Measurements from ENCODE around the gene CCDC9B.
A peak's percentile ranks its signal among the peaks of the same experiment; 100 is the strongest.

CCDC9B gene

GRCh38 chr15:40377606-40378005, 36.9 kb upstream of the CCDC9B start:
- Histone ChIP-seq H3K4me1 (ENCODE audit: insufficient read depth, low read length) (peaks cover 11% of the 10 kb centered on the region), H3K4me3 (ENCODE audit: low read length) (no peak overlapping the region), H3K36me3 (ENCODE audit: insufficient read depth, low read length) (no peaks in the 10 kb centered on the region), H3K9me3 (ENCODE audit: insufficient read depth, low read depth, low read length) (no peaks in the 10 kb centered on the region), H3K27me3 (ENCODE audit: insufficient read depth, low read length) (no peaks in the 10 kb centered on the region), H3K27ac (ENCODE audit: low read depth, low read length) (no peak overlapping the region), H3K9ac (ENCODE audit: low read depth, low read length) (no peak overlapping the region)
- 90% methylated on average over 3 of the region's 3 CpGs for WGBS

- Histone ChIP-seq H3K27ac (ENCODE audit: low read depth, low read length) (no peak overlapping the region), H3K9me3 (ENCODE audit: insufficient read depth, low read depth, low read length) (no peaks in the 10 kb centered on the region), H3K9ac (ENCODE audit: low read depth, low read length) (no peak overlapping the region), H3K4me3 (ENCODE audit: low read length) (no peak overlapping the region), H3K36me3 (ENCODE audit: insufficient read depth, low read length) (no peaks in the 10 kb centered on the region), H3K27me3 (ENCODE audit: insufficient read depth, low read length) (peaks cover 24% of the 10 kb centered on the region), H3K4me1 (ENCODE audit: insufficient read depth, low read length) (peaks cover 11% of the 10 kb centered on the region)
- WGBS, result 50% methylated on average over 2 of the region's 2 CpGs
Measured at GRCh38 chr15:40372981-40373380, 32.2 kb upstream of the CCDC9B start.

- H3K4me1 ChIP-seq (ENCODE audit: insufficient read depth, low read length), result peaks cover 11% of the 10 kb centered on the region
- no peak overlapping the region for H3K4me3 ChIP-seq (ENCODE audit: low read length)
- H3K27ac ChIP-seq (ENCODE audit: low read depth, low read length), result no peak overlapping the region
- no peaks in the 10 kb centered on the region for H3K9me3 ChIP-seq (ENCODE audit: insufficient read depth, low read depth, low read length)
- H3K27me3 ChIP-seq (ENCODE audit: insufficient read depth, low read length), result peaks cover 48% of the 10 kb centered on the region
- no peaks in the 10 kb centered on the region for H3K36me3 ChIP-seq (ENCODE audit: insufficient read depth, low read length)
- H3K9ac ChIP-seq (ENCODE audit: low read depth, low read length), result no peak overlapping the region
- 93% methylated on average over 13 of the region's 13 CpGs for WGBS
Measured at GRCh38 chr15:40369971-40370370, 29.2 kb upstream of the CCDC9B start.

- Histone ChIP-seq H3K36me3 (ENCODE audit: insufficient read depth, low read length) (no peaks in the 10 kb centered on the region), H3K27ac (ENCODE audit: low read depth, low read length) (no peak overlapping the region), H3K4me3 (ENCODE audit: low read length) (no peak overlapping the region), H3K4me1 (ENCODE audit: insufficient read depth, low read length) (peaks cover 11% of the 10 kb centered on the region), H3K9me3 (ENCODE audit: insufficient read depth, low read depth, low read length) (no peaks in the 10 kb centered on the region), H3K9ac (ENCODE audit: low read depth, low read length) (no peak overlapping the region), H3K27me3 (ENCODE audit: insufficient read depth, low read length) (peaks cover 48% of the 10 kb centered on the region)
- WGBS, result 94% methylated on average over 10 of the region's 10 CpGs
Measured at GRCh38 chr15:40369474-40369869, 28.7 kb upstream of the CCDC9B start.

GRCh38 chr15:40368719-40369473, 28.2 kb upstream of the CCDC9B start:
- H3K27ac ChIP-seq (ENCODE audit: low read depth, low read length), result no peak overlapping the region
- H3K4me1 ChIP-seq (ENCODE audit: insufficient read depth, low read length), result peaks cover 11% of the 10 kb centered on the region
- WGBS, result 95% methylated on average over 24 of the region's 24 CpGs
- H3K9me3 ChIP-seq (ENCODE audit: insufficient read depth, low read depth, low read length), result no peaks in the 10 kb centered on the region
- H3K4me3 ChIP-seq (ENCODE audit: low read length), result no peak overlapping the region
- H3K9ac ChIP-seq (ENCODE audit: low read depth, low read length), result no peak overlapping the region
- H3K27me3 ChIP-seq (ENCODE audit: insufficient read depth, low read length), result peaks cover 48% of the 10 kb centered on the region
- H3K36me3 ChIP-seq (ENCODE audit: insufficient read depth, low read length), result no peaks in the 10 kb centered on the region

- Histone ChIP-seq H3K27me3 (ENCODE audit: insufficient read depth, low read length) (peaks cover 48% of the 10 kb centered on the region), H3K4me1 (ENCODE audit: insufficient read depth, low read length) (peaks cover 9% of the 10 kb centered on the region), H3K36me3 (ENCODE audit: insufficient read depth, low read length) (no peaks in the 10 kb centered on the region), H3K27ac (ENCODE audit: low read depth, low read length) (no peak overlapping the region), H3K9me3 (ENCODE audit: insufficient read depth, low read depth, low read length) (no peaks in the 10 kb centered on the region), H3K9ac (ENCODE audit: low read depth, low read length) (no peak overlapping the region; the same call in 1 of the 2 replicates), H3K4me3 (ENCODE audit: low read length) (peak overlapping the region; percentile 42)
- WGBS, result 23% methylated on average over 91 of the region's 91 CpGs
Measured at GRCh38 chr15:40367686-40368611, 27.2 kb upstream of the CCDC9B start.

- Histone ChIP-seq H3K9ac (ENCODE audit: low read depth, low read length) (no peak overlapping the region), H3K27ac (ENCODE audit: low read depth, low read length) (no peak overlapping the region), H3K27me3 (ENCODE audit: insufficient read depth, low read length) (peaks cover 48% of the 10 kb centered on the region), H3K4me1 (ENCODE audit: insufficient read depth, low read length) (peaks cover 3% of the 10 kb centered on the region; the same call in 1 of the 2 replicates), H3K4me3 (ENCODE audit: low read length) (peak overlapping the region; percentile 42; the same call in 1 of the 2 replicates), H3K9me3 (ENCODE audit: insufficient read depth, low read depth, low read length) (no peaks in the 10 kb centered on the region), H3K36me3 (ENCODE audit: insufficient read depth, low read length) (no peaks in the 10 kb centered on the region)
- WGBS, result 91% methylated on average over 5 of the region's 5 CpGs
Measured at GRCh38 chr15:40367371-40367685, 26.6 kb upstream of the CCDC9B start.

GRCh38 chr15:40366457-40367370, 26.0 kb upstream of the CCDC9B start:
- Histone ChIP-seq H3K36me3 (ENCODE audit: insufficient read depth, low read length) (no peaks in the 10 kb centered on the region), H3K27me3 (ENCODE audit: insufficient read depth, low read length) (peaks cover 48% of the 10 kb centered on the region), H3K9me3 (ENCODE audit: insufficient read depth, low read depth, low read length) (no peaks in the 10 kb centered on the region), H3K9ac (ENCODE audit: low read depth, low read length) (no peak overlapping the region), H3K4me1 (ENCODE audit: insufficient read depth, low read length) (no peaks in the 10 kb centered on the region), H3K4me3 (ENCODE audit: low read length) (no peak overlapping the region), H3K27ac (ENCODE audit: low read depth, low read length) (no peak overlapping the region)
- WGBS, result 94% methylated on average over 14 of the region's 14 CpGs

GRCh38 chr15:40365624-40366456, 25.1 kb upstream of the CCDC9B start:
- Histone ChIP-seq H3K4me1 (ENCODE audit: insufficient read depth, low read length) (no peaks in the 10 kb centered on the region), H3K9me3 (ENCODE audit: insufficient read depth, low read depth, low read length) (no peaks in the 10 kb centered on the region), H3K36me3 (ENCODE audit: insufficient read depth, low read length) (no peaks in the 10 kb centered on the region), H3K27ac (ENCODE audit: low read depth, low read length) (no peak overlapping the region), H3K4me3 (ENCODE audit: low read length) (no peak overlapping the region), H3K27me3 (ENCODE audit: insufficient read depth, low read length) (peaks cover 51% of the 10 kb centered on the region), H3K9ac (ENCODE audit: low read depth, low read length) (no peak overlapping the region)
- WGBS, result 87% methylated on average over 11 of the region's 11 CpGs

GRCh38 chr15:40365016-40365415, 24.3 kb upstream of the CCDC9B start:
- no peak overlapping the region for H3K27ac ChIP-seq (ENCODE audit: low read depth, low read length)
- WGBS, result 93% methylated on average over 5 of the region's 5 CpGs
- H3K9ac ChIP-seq (ENCODE audit: low read depth, low read length), result no peak overlapping the region
- no peaks in the 10 kb centered on the region for H3K36me3 ChIP-seq (ENCODE audit: insufficient read depth, low read length)
- H3K27me3 ChIP-seq (ENCODE audit: insufficient read depth, low read length), result peaks cover 56% of the 10 kb centered on the region
- no peak overlapping the region for H3K4me3 ChIP-seq (ENCODE audit: low read length)
- no peaks in the 10 kb centered on the region for H3K9me3 ChIP-seq (ENCODE audit: insufficient read depth, low read depth, low read length)
- no peaks in the 10 kb centered on the region for H3K4me1 ChIP-seq (ENCODE audit: insufficient read depth, low read length)
